HCT116 (cell line): ENCODE measurements around the gene GOLGA1. TPM values are rescaled to one million over a fixed set of nuclear protein-coding genes. Genes with fewer than 3 reads are reported as not detected.

Experiments used
- ATAC-seq: fragments of 200-7000 bp; cut with Tn5 transposase; 2 replicates; pipeline ENCODE4 v1.9.1; 2020; ENCODE audit warnings: mild to moderate bottlenecking, moderate library complexity
- BruUV-seq: library from RNA; stranded (reverse); fragments of 400-500 nt; replicated peaks from 2 replicates; lab custom pipeline; 2021; lab: Mats Ljungman, UMichigan
- CTCF ChIA-PET: fragments of 300-600 bp; sonication (Branson Sonifier 250); formaldehyde crosslinking; loops from one replicate; lab custom pipeline; 2021; ENCODE audit warnings: antibody characterized with exemption; lab: Charles Lee
- POLR2A ChIA-PET: fragments of 300-600, 350-600 bp; sonication (Branson Sonifier 250); formaldehyde crosslinking; loops from one replicate; lab custom pipeline; 2021; ENCODE audit warnings: antibody characterized with exemption; lab: Charles Lee
- RAD21 ChIA-PET, 2 experiments: fragments of 300-600 bp; sonication (Branson Sonifier 250); formaldehyde crosslinking; loops; one replicate each; lab custom pipeline; 2023; ENCODE audit warnings: low total read pairs in 2 of 2; ENCODE audit not compliant: uncharacterized antibody in 2 of 2, unreplicated experiment in 2 of 2, low non-redundant PET in 1 of 2; lab: Charles Lee
- DNase-seq: peaks from one replicate; pipeline ENCODE4 v3.0.0-alpha.2; 2010; ENCODE audit warnings: low read depth, low spot score
- H2AFZ ChIP-seq: fragments of 200-600 bp; shearing (Covaris generic), sonication (generic); 2 replicates; pipeline ENCODE4 v1.6.1; 2017; ENCODE audit warnings: low read depth, mixed run types, mixed read lengths, antibody characterized with exemption, low read length; ENCODE audit not compliant: poor library complexity, severe bottlenecking
- H3K27ac ChIP-seq: 2 replicates; pipeline ENCODE4 v1.5.1; 2012; ENCODE audit warnings: low read depth, low read length
- H3K27me3 ChIP-seq: fragments of 200-600 bp; sonication (generic); 2 replicates; pipeline ENCODE4 v1.6.1; 2016; ENCODE audit warnings: mixed run types, low read length, mixed read lengths; ENCODE audit not compliant: insufficient read depth
- H3K36me3 ChIP-seq, 2 experiments: fragments of 200-500 bp in 1 of 2; fragments of 200-600 bp in 1 of 2; sonication (Bioruptor generic) in 1 of 2; sonication (generic) in 1 of 2; 2 replicates each; pipeline versions ENCODE4 v1.5.1 to v1.6.1; 2014 to 2016; ENCODE audit warnings: low read length in 2 of 2, inconsistent platforms in 1 of 2, mixed read lengths in 1 of 2, mixed run types in 1 of 2; ENCODE audit not compliant: insufficient read depth in 2 of 2, control insufficient read depth in 1 of 2
- H3K4me1 ChIP-seq, 2 experiments: fragments of 200-600 bp in 1 of 2; sonication (generic) in 1 of 2; 2 replicates each; pipeline versions ENCODE4 v1.5.1 to v1.6.1; 2012 to 2017; ENCODE audit warnings: low read length in 2 of 2, inconsistent platforms in 1 of 2, mild to moderate bottlenecking in 1 of 2, mixed read lengths in 1 of 2, mixed run types in 1 of 2, moderate library complexity in 1 of 2; ENCODE audit not compliant: insufficient read depth in 2 of 2, control insufficient read depth in 1 of 2
- H3K4me2 ChIP-seq: fragments of 200-600 bp; sonication (generic); 2 replicates; pipeline ENCODE4 v1.6.1; 2017; ENCODE audit warnings: mixed run types, low read length, mixed read lengths
- H3K4me3 ChIP-seq, 2 experiments: fragments of 200-600 bp in 1 of 2; sonication (generic) in 1 of 2; replicated peaks in 1 of 2; 2 replicates each; pipeline ENCODE4 v1.5.1; 2011 to 2016; ENCODE audit warnings: low read length in 2 of 2, control low read depth in 1 of 2, low read depth in 1 of 2, mild to moderate bottlenecking in 1 of 2, mixed read lengths in 1 of 2, mixed run types in 1 of 2
- H3K79me2 ChIP-seq: fragments of 200-600 bp; sonication (generic); 2 replicates; pipeline ENCODE4 v1.6.1; 2017; ENCODE audit warnings: mild to moderate bottlenecking, mixed run types, low read length, moderate library complexity, mixed read lengths; ENCODE audit not compliant: insufficient read depth
- H3K9ac ChIP-seq: fragments of 200-600 bp; sonication (generic); 2 replicates; pipeline ENCODE4 v1.6.1; 2016; ENCODE audit warnings: low read length, mixed read lengths
- H3K9me2 ChIP-seq: fragments of 200-600 bp; sonication (generic), shearing (Covaris generic); 2 replicates; pipeline ENCODE4 v1.6.1; 2017; ENCODE audit warnings: mixed run types, mild to moderate bottlenecking, moderate library complexity; ENCODE audit not compliant: insufficient read depth
- H3K9me3 ChIP-seq, 2 experiments: fragments of 200-500 bp in 1 of 2; fragments of 200-600 bp in 1 of 2; sonication (Bioruptor generic) in 1 of 2; sonication (generic) in 1 of 2; 2 replicates each; pipeline ENCODE4 v1.6.1; 2014 to 2017; ENCODE audit warnings: low read length in 2 of 2, mixed read lengths in 2 of 2, inconsistent platforms in 1 of 2, low read depth in 1 of 2, mild to moderate bottlenecking in 1 of 2, mixed run types in 1 of 2, moderate library complexity in 1 of 2; ENCODE audit not compliant: control insufficient read depth in 1 of 2, insufficient read depth in 1 of 2
- H4K20me1 ChIP-seq: fragments of 200-600 bp; sonication (generic), shearing (Covaris generic); 2 replicates; pipeline ENCODE4 v1.6.1; 2017; ENCODE audit warnings: mixed run types, mild to moderate bottlenecking, moderate library complexity; ENCODE audit not compliant: insufficient read depth
- CBX3 ChIP-seq: IDR thresholded peaks from 2 replicates; pipeline ENCODE4 v1.6.1; 2012; ENCODE audit warnings: low read depth
- CTCF ChIP-seq, 3 experiments: fragments of 200-600 bp in 1 of 3; sonication (generic) in 1 of 3; IDR thresholded peaks in 2 of 3; conservative IDR thresholded peaks in 1 of 3; 2 replicates each; pipeline ENCODE4 v1.5.1; 2012 to 2017; ENCODE audit warnings: low read depth in 2 of 3, low read length in 2 of 3, antibody characterized with exemption in 1 of 3, borderline replicate concordance in 1 of 3, control low read depth in 1 of 3, mild to moderate bottlenecking in 1 of 3, mixed read lengths in 1 of 3, mixed run types in 1 of 3, moderate library complexity in 1 of 3; ENCODE audit not compliant: insufficient read depth in 1 of 3
- ELF1 ChIP-seq: IDR thresholded peaks from 2 replicates; pipeline ENCODE4 v1.6.1; 2012; ENCODE audit warnings: low read depth, borderline replicate concordance
- EZH2phosphoT487 ChIP-seq: fragments of 200-600 bp; IDR thresholded peaks from 2 replicates; pipeline ENCODE4 v1.6.1; 2018; ENCODE audit warnings: antibody characterized with exemption, borderline replicate concordance
- FOSL1 ChIP-seq: IDR thresholded peaks from 2 replicates; pipeline ENCODE4 v1.6.1; 2012; ENCODE audit warnings: low read depth
- JUND ChIP-seq: IDR thresholded peaks from 2 replicates; pipeline ENCODE4 v1.6.1; 2012
- POLR2AphosphoS5 ChIP-seq: IDR thresholded peaks from 2 replicates; pipeline ENCODE4 v1.6.1; 2011; ENCODE audit warnings: mild to moderate bottlenecking, low read depth, low read length, moderate library complexity
- SRF ChIP-seq: IDR thresholded peaks from 2 replicates; pipeline ENCODE4 v1.6.1; 2012; ENCODE audit warnings: low read depth
- TCF7L2 ChIP-seq: IDR thresholded peaks from 2 replicates; pipeline ENCODE4 v1.7.0; 2011; ENCODE audit warnings: borderline replicate concordance, inconsistent platforms; ENCODE audit not compliant: insufficient read depth, insufficient read length; ENCODE audit errors: extremely low read depth
- YY1 ChIP-seq: IDR thresholded peaks from 2 replicates; pipeline ENCODE4 v1.6.1; 2011; ENCODE audit warnings: low read length, low read depth, moderate library complexity, mild to moderate bottlenecking; ENCODE audit not compliant: insufficient replicate concordance; ENCODE audit errors: extremely low read depth
- ZBTB33 ChIP-seq: IDR thresholded peaks from 2 replicates; pipeline ENCODE4 v1.6.1; 2011; ENCODE audit warnings: mild to moderate bottlenecking, low read length, moderate library complexity; ENCODE audit not compliant: insufficient replicate concordance; ENCODE audit errors: extremely low read depth
- ZFX ChIP-seq: fragments of 450-650 bp; IDR thresholded peaks from 2 replicates; pipeline ENCODE4 v1.6.1; 2017
- intact Hi-C: fragments of 100-400 bp; cut with micrococcal nuclease; formaldehyde crosslinking; loops from 2 replicates; pipeline ENCODE4 v1.10.0; 2022
- total RNA-seq: library from RNA; stranded (reverse); gene quantifications from one replicate; pipeline ENCODE4 v1.2.1, GENCODE V29; 2021; ENCODE audit not compliant: unreplicated experiment

Gene GOLGA1
- total RNA-seq, 1 experiment from 2014 or later: 13.1 TPM

DNA sequence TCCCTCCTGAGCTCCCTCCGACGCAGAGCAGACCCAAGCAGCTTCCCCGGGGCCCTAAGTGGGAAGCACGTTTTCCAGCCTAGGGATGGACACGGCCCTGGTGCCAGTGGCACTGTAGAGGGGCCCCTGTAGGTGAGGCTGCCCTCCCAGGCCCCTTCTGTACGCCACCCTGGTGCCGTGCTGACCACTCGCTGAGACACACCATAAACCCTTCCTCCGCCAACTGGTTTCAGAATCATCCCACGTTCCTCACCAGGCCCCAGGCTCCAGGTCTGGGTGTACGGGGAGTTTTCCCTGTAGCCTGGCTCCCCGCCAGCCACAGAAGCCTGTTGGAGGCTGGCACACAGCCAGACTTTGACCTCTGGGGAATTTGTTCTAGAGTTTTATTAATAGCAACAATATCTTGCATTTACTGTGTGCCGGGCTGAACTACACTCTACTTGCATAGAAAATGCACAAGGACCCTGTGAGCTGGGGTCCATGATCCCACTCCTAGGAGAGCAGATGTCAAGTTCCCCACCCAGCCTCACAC lies 105.8 kb downstream of the GOLGA1 start:
- Histone ChIP-seq H3K27me3 (no peaks in the 10 kb centered on the region), H3K4me1 (peaks cover 39 to 52% of the 10 kb centered on the region in 2 experiments), H3K79me2 (no peaks in the 10 kb centered on the region), H3K4me3 (peak overlapping the region; percentile 21 to 51), H3K9me3 (no peaks in the 10 kb centered on the region), H2AFZ (peak overlapping the region; percentile 81), H3K9me2 (no peaks in the 10 kb centered on the region), H3K4me2 (peak overlapping the region; percentile 88), H3K9ac (peak overlapping the region; percentile 59), H3K27ac (peak overlapping the region; percentile 68), H3K36me3 (no peaks in the 10 kb centered on the region), H4K20me1 (no peaks in the 10 kb centered on the region)
- POLR2A ChIA-PET: interaction anchor here (0.7 to 2.3 kb wide), 4 partner anchors 16 to 407 kb away, joined by 4 to 8 read pairs (median 6); partner anchors contain the start of genes ARPC5L and HSPA5
- TF ChIP-seq EZH2phosphoT487 (no peak), ZFX (peak; percentile 51), FOSL1 (no peak), POLR2AphosphoS5 (peak; percentile 13), JUND (no peak)
- CTCF ChIA-PET: interaction anchor here (0.7 to 2.3 kb wide), 6 partner anchors 18 to 63 kb away, joined by 3 to 12 read pairs (median 4); partner anchors contain the start of gene WDR38
- DNase-seq (no peak), ATAC-seq (peak; percentile 62)
- intact Hi-C loops: no loop called here
- RAD21 ChIA-PET: no interaction called here
- no TSS peak for BruUV-seq

- no peak for TF ChIP-seq SRF
- TF ChIP-seq POLR2AphosphoS5: peak; percentile 39; the same call in 1 of the 2 replicates
- no peak for TF ChIP-seq CBX3
- TF ChIP-seq YY1: no peak
- no peak for TF ChIP-seq CTCF (IDR thresholded peaks at IDR 0.05 in 2 of 3, conservative IDR thresholded peaks at IDR 0.05 in 1 of 3; ENCODE audit: borderline replicate concordance in 1 of 3, insufficient read depth in 1 of 3, low read depth in 2 of 3, low read length in 2 of 3)
- TF ChIP-seq ZBTB33: peak; percentile 29
- TF ChIP-seq ELF1: no peak
- TF ChIP-seq ZFX: no peak
- TF ChIP-seq TCF7L2: peak; percentile 81
- TF ChIP-seq, all 23 proteins: peak for 3
- intact Hi-C loops: no loop called here
- H2AFZ ChIP-seq: peak overlapping the region; percentile 81
- ChIA-PET POLR2A (interaction anchor here (0.7 to 2.3 kb wide), 4 partner anchors 15 to 407 kb away, joined by 4 to 8 read pairs (median 6); partner anchors contain the start of genes ARPC5L and HSPA5), CTCF (interaction anchor here (0.7 to 2.3 kb wide), 6 partner anchors 18 to 62 kb away, joined by 3 to 12 read pairs (median 4); partner anchors contain the start of gene WDR38), RAD21 (interaction anchor here in 1 of 2 experiments (0.8 kb wide), 1 partner anchor 18 kb away, joined by 3 read pairs; the partner anchor contains the start of gene WDR38)
- no peaks in the 10 kb centered on the region for H3K9me2 ChIP-seq
- peak overlapping the region; percentile 59 for H3K9ac ChIP-seq
- H4K20me1 ChIP-seq: no peaks in the 10 kb centered on the region
- BruUV-seq: no TSS peak
- peak; percentile 79 for ATAC-seq
- H3K4me2 ChIP-seq: peak overlapping the region; percentile 88
- H3K27ac ChIP-seq: peak overlapping the region; percentile 68
- H3K9me3 ChIP-seq: no peaks in the 10 kb centered on the region
- peak overlapping the region; percentile 21 to 51 for H3K4me3 ChIP-seq
- DNase-seq: peak; percentile 84
- no peaks in the 10 kb centered on the region for H3K79me2 ChIP-seq
- peaks cover 38 to 49% of the 10 kb centered on the region in 2 experiments for H3K4me1 ChIP-seq
- no peaks in the 10 kb centered on the region for H3K36me3 ChIP-seq
- no peaks in the 10 kb centered on the region for H3K27me3 ChIP-seq
These were observed 106.3 kb downstream of the GOLGA1 start for GRCh38 chr9:124834591-124834990.
